Sigmoid colon (tissue), 7 donors: ENCODE data around the gene ZNF345. TPM values are rescaled to one million over a fixed set of nuclear protein-coding genes. Genes with fewer than 3 reads are reported as not detected.

ENCODE experiments used
- DNase-seq: peaks from one replicate; pipeline ENCODE4 v3.0.0-alpha.2; 2019
- H3K27ac ChIP-seq, 4 donors: fragments of 200-600 bp; sonication (generic); one replicate each; pipeline ENCODE4 v1.5.1; 2016 to 2019; ENCODE audit warnings: mild to moderate bottlenecking in 1 of 4
- H3K27me3 ChIP-seq, 3 donors: fragments of 200-600 bp; sonication (generic); one replicate each; pipeline ENCODE4 v1.5.1; 2019; ENCODE audit warnings: mild to moderate bottlenecking in 1 of 3
- H3K36me3 ChIP-seq, 4 donors: fragments of 200-600 bp; sonication (generic); one replicate each; pipeline ENCODE4 v1.5.1; 2016 to 2019
- H3K4me1 ChIP-seq, 4 donors: fragments of 200-600 bp; sonication (generic); one replicate each; pipeline ENCODE4 v1.5.1; 2017 to 2019
- H3K4me3 ChIP-seq, 4 donors: fragments of 200-600 bp; sonication (generic); one replicate each; pipeline ENCODE4 v1.5.1; 2017 to 2019; ENCODE audit warnings: mild to moderate bottlenecking in 2 of 4, moderate library complexity in 1 of 4
- H3K9me3 ChIP-seq, 4 donors: fragments of 200-600 bp in 3 of 4; sonication (generic) in 3 of 4; one replicate each; pipeline versions ENCODE4 v1.5.1 to v1.6.1; 2013 to 2019
- CTCF ChIP-seq, 4 experiments: fragments of 450-650 bp in 3 of 4; fragments of 200-600 bp in 1 of 4; IDR thresholded peaks; one replicate each; pipeline ENCODE4 v1.5.1; 2016 to 2019; ENCODE audit warnings: antibody characterized with exemption in 4 of 4, mild to moderate bottlenecking in 3 of 4, moderate library complexity in 2 of 4
- EP300 ChIP-seq, 4 donors: sonication (generic); formaldehyde crosslinking; IDR thresholded peaks; one replicate each; pipeline ENCODE4 v1.6.1; 2017; ENCODE audit warnings: antibody characterized with exemption in 4 of 4
- POLR2A ChIP-seq, 2 donors: fragments of 450-650 bp; IDR thresholded peaks; one replicate each; pipeline ENCODE4 v1.6.1; 2016; ENCODE audit warnings: antibody characterized with exemption in 2 of 2, mild to moderate bottlenecking in 2 of 2, moderate library complexity in 2 of 2
- POLR2AphosphoS5 ChIP-seq, 4 donors: sonication (generic); formaldehyde crosslinking; IDR thresholded peaks; one replicate each; pipeline ENCODE4 v1.6.1; 2017; ENCODE audit warnings: antibody characterized with exemption in 4 of 4
- WGBS, 2 donors: extraction: QIAGEN DNeasy Blood & Tissue Kit; methylation state at CpG; one replicate each; pipeline ENCODE4 v1.1.7; 2013; 5-methylcytosine and 5-hydroxymethylcytosine counted together
- intact Hi-C: fragments of 100-400 bp; cut with DNase I; formaldehyde crosslinking; loops from one replicate; pipeline ENCODE4 v1.15.1; 2023
- polyA plus RNA-seq, 3 donors: library from polyadenylated mRNA; stranded (reverse); fragments of 200-250 nt; gene quantifications; one replicate each; pipeline ENCODE4 v1.2.3, GENCODE V29; 2013
- total RNA-seq, 4 donors: library from RNA; depleted of rRNA; stranded (reverse); fragments of >200 nt; gene quantifications; one replicate each; pipeline ENCODE4 v1.1.0, GENCODE V29; 2016
- donor health status: healthy with polysubstance abuse.
- donor health status: Bipolar disorder and iron deficiency.
- donor health status: healthy.

ZNF345 gene
- total and polyA plus RNA-seq, 7 donors: 0.69 to 13.0 (median 4.6) TPM

DNA sequence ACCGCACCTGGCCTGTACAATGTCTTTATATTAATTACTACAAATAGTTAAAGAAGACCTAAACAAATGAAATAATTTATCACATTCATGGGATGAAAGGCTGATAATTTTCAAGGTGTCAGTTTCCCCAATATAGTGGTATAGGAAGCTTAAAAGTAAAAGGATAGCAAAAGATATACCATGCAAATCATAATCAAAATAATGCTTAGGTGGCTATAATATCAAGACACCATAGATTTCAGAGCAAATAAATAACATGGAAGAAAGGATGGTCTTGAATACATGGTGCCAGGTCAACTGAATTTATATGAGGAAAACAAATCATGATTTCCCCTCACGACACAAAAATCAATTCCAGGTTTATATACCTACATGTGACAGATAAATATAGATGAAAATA, 17.2 kb upstream of the ZNF345 start:
- Histone ChIP-seq H3K4me3 (no peak overlapping the region), H3K4me1 (peaks cover 0 to 12% (median 9%) of the 10 kb centered on the region in 4 donors), H3K36me3 (peaks cover 0 to 61% (median 39%) of the 10 kb centered on the region in 4 donors), H3K27me3 (no peaks in the 10 kb centered on the region), H3K27ac (no peak overlapping the region), H3K9me3 (peaks cover 32 to 59% (median 46%) of the 10 kb centered on the region in 4 donors)
- WGBS, 2 donors: 96 to 100% methylated on average over 2 of the region's 2 CpGs
- intact Hi-C loops: loop anchor here (10.0 kb wide), 1 partner anchor 169 kb away; the partner anchor contains the start of gene ZNF461
- TF ChIP-seq POLR2A (IDR thresholded peaks at IDR 0.05) (no peak), EP300 (IDR thresholded peaks at IDR 0.05) (no peak), CTCF (IDR thresholded peaks at IDR 0.05) (no peak), POLR2AphosphoS5 (IDR thresholded peaks at IDR 0.05) (no peak)
- no peak for DNase-seq

GRCh38 chr19:36837176-36837905, 13.3 kb upstream of the ZNF345 start:
- H3K36me3 ChIP-seq: peaks cover 0 to 23% (median 15%) of the 10 kb centered on the region in 4 donors
- peak overlapping the region; percentile 82 to 90 (median 88) for H3K27ac ChIP-seq
- peak overlapping the region; percentile 58 to 82 (median 71) for H3K4me3 ChIP-seq
- intact Hi-C loops: loop anchor here (5.0 to 10.0 kb wide), 3 partner anchors 40 to 240 kb away; partner anchors contain the start of genes ZNF420 and ZNF461
- DNase-seq: no peak
- H3K27me3 ChIP-seq: no peaks in the 10 kb centered on the region
- peaks cover 9 to 20% (median 15%) of the 10 kb centered on the region in 4 donors for H3K9me3 ChIP-seq
- TF ChIP-seq POLR2AphosphoS5 (IDR thresholded peaks at IDR 0.05): no peak
- no peak for TF ChIP-seq POLR2A (IDR thresholded peaks at IDR 0.05)
- no peak for TF ChIP-seq EP300 (IDR thresholded peaks at IDR 0.05)
- no peak for TF ChIP-seq CTCF (IDR thresholded peaks at IDR 0.05)
- peaks cover 0 to 20% (median 14%) of the 10 kb centered on the region in 4 donors for H3K4me1 ChIP-seq
- WGBS, 2 donors: 11 to 16% methylated on average over 8 of the region's 8 CpGs

- H3K9me3 ChIP-seq: peaks cover 9 to 12% (median 10%) of the 10 kb centered on the region in 4 donors
- H3K4me1 ChIP-seq: peaks cover 0 to 20% (median 14%) of the 10 kb centered on the region in 4 donors
- 1% methylated on average over 56 of the region's 56 CpGs for WGBS, 2 donors
- H3K27me3 ChIP-seq: no peaks in the 10 kb centered on the region
- peak within 1 kb of the TSS; percentile 58 to 82 (median 71) for H3K4me3 ChIP-seq
- H3K27ac ChIP-seq: peak within 1 kb of the TSS; percentile 82 to 90 (median 88)
- peaks cover 0 to 18% (median 10%) of the 10 kb centered on the region in 4 donors for H3K36me3 ChIP-seq
- DNase-seq: peak; percentile 94
- intact Hi-C loops: loop anchor here (1.0 to 10.0 kb wide), 5 partner anchors 12 to 239 kb away; partner anchors contain the start of genes ZNF345, ZNF420, ZNF461 and ZNF850
- TF ChIP-seq POLR2A (IDR thresholded peaks at IDR 0.05): peak in 1 of 2 donors; percentile 17
- TF ChIP-seq EP300 (IDR thresholded peaks at IDR 0.05): no peak
- peak; percentile 14 to 75 (median 56) for TF ChIP-seq POLR2AphosphoS5 (IDR thresholded peaks at IDR 0.05)
These were observed 12.5 kb upstream of the ZNF345 start, which contains the start of gene ZNF790 for GRCh38 chr19:36837906-36838783. TSS of gene ZNF790 (minus strand) at chr19:36838387. CDS start at chr19:36825619, 12,768 bp downstream.

DNA sequence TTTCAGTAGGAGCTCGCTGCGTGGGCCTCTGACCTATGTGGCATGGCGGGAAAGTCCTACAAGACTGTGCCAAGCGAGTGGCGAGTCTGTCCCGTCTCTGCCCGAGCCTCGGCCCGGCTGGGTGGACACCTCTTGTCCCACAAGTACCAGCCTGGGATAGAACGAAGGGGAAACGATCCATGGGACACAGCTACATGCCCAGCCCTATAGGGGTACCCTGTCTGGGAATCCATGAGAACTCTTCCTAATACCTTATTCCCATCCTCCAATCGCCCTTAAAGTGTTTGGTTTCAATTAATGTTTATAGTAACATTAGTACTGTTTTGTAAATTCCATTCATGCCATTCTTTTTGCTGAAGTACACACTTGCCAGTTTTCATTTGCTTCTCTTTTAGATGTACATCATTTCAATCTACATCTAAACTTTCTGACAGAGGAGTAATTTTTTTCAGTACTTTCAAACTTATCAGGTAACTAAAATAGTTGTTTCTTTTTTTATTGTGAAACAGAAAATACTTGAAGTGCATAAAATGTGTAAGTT, 11.8 kb upstream of the ZNF345 start:
- Histone ChIP-seq H3K9me3 (peaks cover 4 to 10% (median 7%) of the 10 kb centered on the region in 4 donors), H3K4me3 (peak overlapping the region; percentile 58 to 82 (median 71)), H3K27ac (peak overlapping the region; percentile 82 to 90 (median 88)), H3K36me3 (peaks cover 0 to 18% (median 3%) of the 10 kb centered on the region in 4 donors), H3K4me1 (peaks cover 0 to 20% (median 14%) of the 10 kb centered on the region in 4 donors), H3K27me3 (no peaks in the 10 kb centered on the region)
- 25 to 27% methylated on average over 12 of the region's 12 CpGs for WGBS, 2 donors
- no peak for DNase-seq
- TF ChIP-seq POLR2A (IDR thresholded peaks at IDR 0.05) (no peak), EP300 (IDR thresholded peaks at IDR 0.05) (no peak), POLR2AphosphoS5 (IDR thresholded peaks at IDR 0.05) (no peak), CTCF (IDR thresholded peaks at IDR 0.05) (no peak)
- intact Hi-C loops: loop anchor here (1.0 to 10.0 kb wide), 5 partner anchors 11 to 238 kb away; partner anchors contain the start of genes ZNF345, ZNF420, ZNF461 and ZNF850
